HG03045 (cell line): Measurements from ENCODE around the gene MSANTD1.

Experiments used
- ATAC-seq: cut with Tn5 transposase; IDR thresholded peaks from one replicate; pipeline ENCODE4 v1.9.1; 2021; ENCODE audit warnings: mild to moderate bottlenecking, moderate library complexity; ENCODE audit not compliant: unreplicated experiment

The MSANTD1 gene

GRCh38 chr4:3215733-3216132 lies 33.2 kb upstream of the MSANTD1 start:
- no peak for ATAC-seq

- no peak for ATAC-seq
Observed at GRCh38 chr4:3217266-3217665, 31.7 kb upstream of the MSANTD1 start.

- ATAC-seq, result no peak
Observed at GRCh38 chr4:3217771-3218170, 31.2 kb upstream of the MSANTD1 start.

GRCh38 chr4:3218824-3219760 lies 29.9 kb upstream of the MSANTD1 start:
- no peak for ATAC-seq

- no peak for ATAC-seq
Observed at GRCh38 chr4:3219761-3220475, 29.0 kb upstream of the MSANTD1 start.

- no peak for ATAC-seq
Observed at GRCh38 chr4:3220476-3221183, 28.3 kb upstream of the MSANTD1 start.

- ATAC-seq, result no peak
Observed at GRCh38 chr4:3221184-3221494, 27.8 kb upstream of the MSANTD1 start.

GRCh38 chr4:3221996-3222395 lies 27.0 kb upstream of the MSANTD1 start:
- no peak for ATAC-seq

GRCh38 chr4:3223346-3223745 lies 25.6 kb upstream of the MSANTD1 start:
- no peak for ATAC-seq

- ATAC-seq, result no peak
Observed at GRCh38 chr4:3223956-3224748, 24.8 kb upstream of the MSANTD1 start.

GRCh38 chr4:3225071-3225850 lies 23.7 kb upstream of the MSANTD1 start:
- no peak for ATAC-seq

- ATAC-seq, result no peak
Observed at GRCh38 chr4:3225936-3226335, 23.0 kb upstream of the MSANTD1 start.

GRCh38 chr4:3226467-3226866 lies 22.5 kb upstream of the MSANTD1 start:
- ATAC-seq, result no peak

- ATAC-seq, result no peak
Observed at GRCh38 chr4:3226944-3227343, 22.0 kb upstream of the MSANTD1 start.

- no peak for ATAC-seq
Observed at GRCh38 chr4:3227878-3228675, 20.9 kb upstream of the MSANTD1 start.

GRCh38 chr4:3228881-3229280 lies 20.1 kb upstream of the MSANTD1 start:
- no peak for ATAC-seq

GRCh38 chr4:3229328-3229727 lies 19.6 kb upstream of the MSANTD1 start:
- ATAC-seq, result no peak

GRCh38 chr4:3229964-3230363 lies 19.0 kb upstream of the MSANTD1 start:
- no peak for ATAC-seq

GRCh38 chr4:3231471-3231870 lies 17.5 kb upstream of the MSANTD1 start:
- ATAC-seq, result no peak
